Spleen (tissue), 11 donors: ENCODE measurements around the gene VENTX. TPM values are rescaled to one million over a fixed set of nuclear protein-coding genes. Genes with fewer than 3 reads are reported as not detected.

Experiments used
- DNase-seq: peaks from one replicate; pipeline ENCODE4 v3.0.0-alpha.2; 2020
- H3K27ac ChIP-seq, 8 donors: fragments of 200-600 bp; sonication (generic) in 7 of 8; 1 replicate in 4 of 8; 2 replicates in 4 of 8; pipeline versions ENCODE4 v1.5.0 to v1.8.0; 2016 to 2021; ENCODE audit warnings: inconsistent platforms in 4 of 8, mild to moderate bottlenecking in 4 of 8, moderate library complexity in 1 of 8
- H3K27me3 ChIP-seq, 7 donors: fragments of 200-600 bp; sonication (generic) in 6 of 7; replicated peaks in 1 of 7; 1 replicate in 4 of 7; 2 replicates in 3 of 7; pipeline versions ENCODE4 v1.5.0 to v1.8.0; 2016 to 2021; ENCODE audit warnings: inconsistent platforms in 3 of 7, mild to moderate bottlenecking in 1 of 7
- H3K36me3 ChIP-seq, 6 donors: fragments of 200-600 bp; sonication (generic) in 5 of 6; 1 replicate in 4 of 6; 2 replicates in 2 of 6; pipeline versions ENCODE4 v1.5.0 to v1.8.0; 2016 to 2021; ENCODE audit warnings: inconsistent platforms in 2 of 6
- H3K4me1 ChIP-seq, 6 donors: fragments of 200-600 bp; sonication (generic) in 5 of 6; 1 replicate in 3 of 6; 2 replicates in 3 of 6; pipeline versions ENCODE4 v1.5.0 to v1.8.0; 2016 to 2021; ENCODE audit warnings: inconsistent platforms in 3 of 6
- H3K4me3 ChIP-seq, 8 donors: fragments of 200-600 bp; sonication (generic) in 7 of 8; 1 replicate in 4 of 8; 2 replicates in 4 of 8; pipeline versions ENCODE4 v1.5.0 to v1.8.0; 2016 to 2021; ENCODE audit warnings: inconsistent platforms in 4 of 8, mild to moderate bottlenecking in 4 of 8, moderate library complexity in 2 of 8
- H3K9me3 ChIP-seq, 8 donors: fragments of 200-600 bp; sonication (generic) in 7 of 8; 1 replicate in 4 of 8; 2 replicates in 4 of 8; pipeline versions ENCODE4 v1.5.0 to v1.8.0; 2016 to 2021; ENCODE audit warnings: inconsistent platforms in 4 of 8
- POLR2A ChIP-seq, 3 donors: fragments of 450-650 bp; IDR thresholded peaks; one replicate each; pipeline ENCODE4 v1.5.1; 2017; ENCODE audit warnings: antibody characterized with exemption in 3 of 3, mild to moderate bottlenecking in 1 of 3
- POLR2AphosphoS5 ChIP-seq, 3 donors: sonication (generic); formaldehyde crosslinking; IDR thresholded peaks; one replicate each; pipeline ENCODE4 v1.5.1; 2017; ENCODE audit warnings: antibody characterized with exemption in 3 of 3
- WGBS, 5 donors: extraction: QIAGEN DNeasy Blood & Tissue Kit in 3 of 5; methylation state at CpG; one replicate each; pipeline versions ENCODE4 v1.1.5 to v1.1.7; 2013 to 2018; 5-methylcytosine and 5-hydroxymethylcytosine counted together
- intact Hi-C: fragments of 100-400 bp; cut with DNase I; formaldehyde crosslinking; loops from one replicate; pipeline ENCODE4 v1.15.0; 2023; ENCODE audit warnings: low total_unique reads
- polyA plus RNA-seq, 3 donors: library from polyadenylated mRNA; stranded (reverse); fragments of 200-250 nt; gene quantifications; one replicate each; pipeline ENCODE4 v1.2.1, GENCODE V29; 2013
- total RNA-seq, 7 donors: library from RNA; depleted of rRNA in 3 of 7; stranded (reverse); fragments of >200 nt in 3 of 7; fragmentation: NEBNext Ultra II Directional in 4 of 7; extraction: Animal tissue kit (Norgen Biotek cat#: 25700) in 4 of 7; gene quantifications; one replicate each; pipeline versions ENCODE4 v1.1.0 to v1.2.1, GENCODE V29; 2016 to 2021
- TF ChIP-seq, protein P1 (sequence below), 11 experiments: fragments of 200-600 bp in 7 of 11; fragments of 450-650 bp in 4 of 11; sonication (generic) in 4 of 11; IDR thresholded peaks in 8 of 11; conservative IDR thresholded peaks in 3 of 11; 1 replicate in 7 of 11; 2 replicates in 4 of 11; pipeline versions ENCODE4 v1.4.0 to v1.8.0; 2016 to 2021; ENCODE audit warnings: antibody characterized with exemption in 11 of 11, inconsistent platforms in 4 of 11, mild to moderate bottlenecking in 1 of 11
- donor health status: healthy with polysubstance abuse.
- donor health status: DM: no; HTN: no; CAD: no; lungs with moderate emphysema.
- donor health status: DM: no; HTN: no; CAD: no.
- donor health status: Bipolar disorder and iron deficiency.
- donor health status: healthy.
- donor health status: DM: no; HTN: no; CAD: no.
- donor health status: DM: yes; HTN: yes; CAD: no.

Gene VENTX
- total and polyA plus RNA-seq, 10 donors = 0.76 to 10.4 (median 3.2) TPM

GRCh38 chr10:133235265-133235855 lies 2.3 kb upstream of the VENTX start:
- intact Hi-C loops = no loop called here
- peak overlapping the region in 3 of 8 donors; percentile 63 to 77 (median 68) for H3K27ac ChIP-seq
- peak overlapping the region in 6 of 8 donors; percentile 5 to 64 (median 33) for H3K4me3 ChIP-seq
- no peaks in the 10 kb centered on the region for H3K9me3 ChIP-seq
- no peak for DNase-seq
- H3K4me1 ChIP-seq = peaks cover 16 to 60% (median 38%) of the 10 kb centered on the region in 6 donors
- H3K27me3 ChIP-seq = peaks cover 2 to 100% (median 76%) of the 10 kb centered on the region in 7 donors
- TF ChIP-seq POLR2AphosphoS5 (IDR thresholded peaks at IDR 0.05) = peak in 1 of 3 donors; percentile 48
- TF ChIP-seq, protein P1, sequence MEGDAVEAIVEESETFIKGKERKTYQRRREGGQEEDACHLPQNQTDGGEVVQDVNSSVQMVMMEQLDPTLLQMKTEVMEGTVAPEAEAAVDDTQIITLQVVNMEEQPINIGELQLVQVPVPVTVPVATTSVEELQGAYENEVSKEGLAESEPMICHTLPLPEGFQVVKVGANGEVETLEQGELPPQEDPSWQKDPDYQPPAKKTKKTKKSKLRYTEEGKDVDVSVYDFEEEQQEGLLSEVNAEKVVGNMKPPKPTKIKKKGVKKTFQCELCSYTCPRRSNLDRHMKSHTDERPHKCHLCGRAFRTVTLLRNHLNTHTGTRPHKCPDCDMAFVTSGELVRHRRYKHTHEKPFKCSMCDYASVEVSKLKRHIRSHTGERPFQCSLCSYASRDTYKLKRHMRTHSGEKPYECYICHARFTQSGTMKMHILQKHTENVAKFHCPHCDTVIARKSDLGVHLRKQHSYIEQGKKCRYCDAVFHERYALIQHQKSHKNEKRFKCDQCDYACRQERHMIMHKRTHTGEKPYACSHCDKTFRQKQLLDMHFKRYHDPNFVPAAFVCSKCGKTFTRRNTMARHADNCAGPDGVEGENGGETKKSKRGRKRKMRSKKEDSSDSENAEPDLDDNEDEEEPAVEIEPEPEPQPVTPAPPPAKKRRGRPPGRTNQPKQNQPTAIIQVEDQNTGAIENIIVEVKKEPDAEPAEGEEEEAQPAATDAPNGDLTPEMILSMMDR (IDR thresholded peaks at IDR 0.05 in 8 of 11, conservative IDR thresholded peaks at IDR 0.05 in 3 of 11) = no peak
- 3 to 13% (median 4%) methylated on average over 28 to 48 of the region's 48 CpGs for WGBS, 5 donors
- no peaks in the 10 kb centered on the region for H3K36me3 ChIP-seq

GRCh38 chr10:133235932-133236331 lies 1.7 kb upstream of the VENTX start:
- 1 to 5% (median 2%) methylated on average over 15 to 18 of the region's 18 CpGs for WGBS, 5 donors
- TF ChIP-seq, protein P1 (IDR thresholded peaks at IDR 0.05 in 8 of 11, conservative IDR thresholded peaks at IDR 0.05 in 3 of 11) = no peak
- TF ChIP-seq POLR2AphosphoS5 (IDR thresholded peaks at IDR 0.05) = no peak
- no peak for TF ChIP-seq POLR2A (IDR thresholded peaks at IDR 0.05)
- peaks cover 2 to 100% (median 70%) of the 10 kb centered on the region in 7 donors for H3K27me3 ChIP-seq

DNA sequence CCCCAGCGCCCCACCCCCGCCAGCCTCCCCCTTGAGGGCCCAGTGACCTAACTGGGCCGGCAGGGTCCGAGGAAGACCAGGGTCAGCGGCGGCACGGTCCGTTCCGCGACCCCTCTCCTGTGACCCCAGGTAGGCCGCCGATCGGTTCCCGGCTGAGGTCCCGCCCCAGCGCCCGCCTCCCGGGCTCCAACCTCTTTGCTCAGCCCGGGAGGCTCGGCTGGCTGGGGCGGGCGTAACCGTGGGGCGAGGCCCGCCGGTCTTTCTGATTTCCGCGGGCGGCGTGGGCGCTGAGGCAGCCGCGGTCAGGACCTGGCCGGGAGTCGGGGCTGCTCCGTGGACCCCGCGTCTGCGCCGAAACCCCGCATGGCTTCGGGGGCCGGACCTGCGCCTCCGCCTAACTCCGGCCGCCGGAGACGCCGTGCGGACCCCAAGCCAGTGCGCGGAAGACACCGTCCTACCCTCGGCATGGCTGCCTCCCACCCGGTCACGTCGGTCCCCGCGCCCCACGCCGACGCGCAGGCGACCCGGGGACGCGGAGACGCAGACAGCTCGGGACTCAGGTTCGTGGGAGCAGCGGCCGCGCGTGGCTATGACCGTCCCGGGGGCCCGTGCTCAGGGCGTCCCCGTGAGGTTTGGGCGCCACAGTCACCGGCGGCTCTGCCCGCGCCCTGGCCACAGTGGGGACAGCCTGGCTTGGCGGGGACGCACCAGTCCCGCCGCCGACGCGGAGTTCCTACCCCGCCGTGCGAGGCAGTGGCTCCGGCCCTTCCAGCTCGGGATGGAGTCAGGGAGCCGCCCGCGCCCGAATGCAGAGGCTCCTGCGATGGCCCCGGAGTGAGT lies 1.0 kb upstream of the VENTX start:
- TF ChIP-seq POLR2AphosphoS5 (IDR thresholded peaks at IDR 0.05) (no peak), POLR2A (IDR thresholded peaks at IDR 0.05) (no peak)
- TF ChIP-seq, protein P1 (IDR thresholded peaks at IDR 0.05 in 8 of 11, conservative IDR thresholded peaks at IDR 0.05 in 3 of 11) = no peak
- Histone ChIP-seq H3K27ac (peak overlapping the region in 2 of 8 donors; percentile 68 to 77), H3K4me1 (peaks cover 19 to 60% (median 42%) of the 10 kb centered on the region in 6 donors), H3K9me3 (no peaks in the 10 kb centered on the region), H3K36me3 (no peaks in the 10 kb centered on the region), H3K27me3 (peaks cover 2 to 100% (median 67%) of the 10 kb centered on the region in 7 donors), H3K4me3 (peak overlapping the region in 7 of 8 donors; percentile 1 to 64 (median 31))
- no peak for DNase-seq
- intact Hi-C loops = no loop called here
- 2 to 3% (median 3%) methylated on average over 37 to 103 of the region's 103 CpGs; no CpG with 5 or more reads in 1 of the 5 donors for WGBS, 5 donors

More at GRCh38 chr10:133235932-133236331, 1.7 kb upstream of the VENTX start:
- Histone ChIP-seq H3K27ac (peak overlapping the region in 3 of 8 donors; percentile 63 to 77 (median 68)), H3K36me3 (no peaks in the 10 kb centered on the region), H3K4me3 (peak overlapping the region in 7 of 8 donors; percentile 5 to 64 (median 31)), H3K4me1 (peaks cover 17 to 60% (median 38%) of the 10 kb centered on the region in 6 donors), H3K9me3 (no peaks in the 10 kb centered on the region)
- intact Hi-C loops = no loop called here
- no peak for DNase-seq

GRCh38 chr10:133237241-133237587 lies 441 bp upstream of the VENTX start:
- Histone ChIP-seq H3K27ac (no peak overlapping the region), H3K27me3 (peaks cover 2 to 100% (median 61%) of the 10 kb centered on the region in 7 donors), H3K4me1 (peaks cover 19 to 66% (median 47%) of the 10 kb centered on the region in 6 donors), H3K36me3 (no peaks in the 10 kb centered on the region), H3K9me3 (no peaks in the 10 kb centered on the region), H3K4me3 (peak overlapping the region in 7 of 8 donors; percentile 1 to 64 (median 31))
- no peak for DNase-seq
- intact Hi-C loops = no loop called here
- 5 to 14% (median 8%) methylated on average over 5 to 32 of the region's 32 CpGs for WGBS, 5 donors
- TF ChIP-seq, protein P1 (IDR thresholded peaks at IDR 0.05 in 8 of 11, conservative IDR thresholded peaks at IDR 0.05 in 3 of 11) = no peak
- no peak for TF ChIP-seq POLR2AphosphoS5 (IDR thresholded peaks at IDR 0.05)
- no peak for TF ChIP-seq POLR2A (IDR thresholded peaks at IDR 0.05)
